GM12878 (cell line): ENCODE measurements around the gene SCGB3A2. TPM values are rescaled to one million over a fixed set of nuclear protein-coding genes. Genes with fewer than 3 reads are reported as not detected.

Experiments used
- ATAC-seq: fragments of 200-7000 bp; cut with Tn5 transposase; 3 replicates; pipeline ENCODE4 v1.9.1; 2020; ENCODE audit warnings: mild to moderate bottlenecking, moderate library complexity
- BruUV-seq: library from RNA; stranded (reverse); fragments of 400-500 nt; replicated peaks from 2 replicates; lab custom pipeline; 2021; lab: Mats Ljungman, UMichigan
- CTCF ChIA-PET: fragments of 300-600 bp; sonication (Branson Sonifier 250); formaldehyde crosslinking; extraction: SDS; loops from one replicate; lab custom pipeline; 2021; ENCODE audit warnings: inconsistent platforms; lab: Yijun Ruan, JAX
- POLR2A ChIA-PET: fragments of 350-600 bp; formaldehyde crosslinking; extraction: SDS; loops from one replicate; lab custom pipeline; 2021; ENCODE audit warnings: inconsistent platforms; lab: Charles Lee
- RAD21 ChIA-PET: fragments of 300-600 bp; sonication (Branson Sonifier 250); formaldehyde crosslinking; loops from one replicate; lab custom pipeline; 2023; ENCODE audit warnings: antibody characterized with exemption; ENCODE audit not compliant: unreplicated experiment; lab: Charles Lee
- SMC1A ChIA-PET: fragments of 300-600 bp; sonication (Branson Sonifier 250); formaldehyde crosslinking; loops from one replicate; lab custom pipeline; 2023; ENCODE audit not compliant: unreplicated experiment, uncharacterized antibody; lab: Charles Lee
- DNase-seq: peaks from one replicate; pipeline ENCODE4 v3.0.0-alpha.2; 2011; ENCODE audit warnings: low read depth, low spot score
- FAIRE-seq: peaks from 3 replicates; lab custom pipeline; 2011; peaks lifted over from hg19 to GRCh38; lab: Jason Lieb, UNC
- H2AFZ ChIP-seq: 2 replicates; pipeline ENCODE4 v1.6.0; 2011; ENCODE audit warnings: low read depth, low read length, control low read depth; ENCODE audit not compliant: control insufficient read depth
- H3K27ac ChIP-seq: 2 replicates; pipeline ENCODE4 v1.5.1; 2011; ENCODE audit warnings: control low read depth; ENCODE audit not compliant: control insufficient read depth, insufficient read depth
- H3K27me3 ChIP-seq, 2 experiments: replicated peaks in 1 of 2; 2 replicates each; pipeline versions ENCODE4 v1.6.0 to v1.6.1; 2011; ENCODE audit warnings: low read length in 1 of 2; ENCODE audit not compliant: control insufficient read depth in 2 of 2, insufficient read depth in 2 of 2
- H3K36me3 ChIP-seq, 2 experiments: 2 replicates each; pipeline ENCODE4 v1.5.1; 2011; ENCODE audit warnings: low read length in 1 of 2; ENCODE audit not compliant: control insufficient read depth in 2 of 2, insufficient read depth in 2 of 2
- H3K4me1 ChIP-seq: 2 replicates; pipeline ENCODE4 v1.6.1; 2011; ENCODE audit warnings: mild to moderate bottlenecking, low read length, moderate library complexity, mixed read lengths; ENCODE audit not compliant: control insufficient read depth, insufficient read depth
- H3K4me2 ChIP-seq: 2 replicates; pipeline ENCODE4 v1.6.0; 2011; ENCODE audit warnings: control low read depth; ENCODE audit not compliant: control insufficient read depth, insufficient read depth
- H3K4me3 ChIP-seq: fragments of 200-600 bp; sonication (generic); 2 replicates; pipeline ENCODE4 v1.5.1; 2016
- H3K79me2 ChIP-seq: 2 replicates; pipeline ENCODE4 v1.6.0; 2011; ENCODE audit warnings: low read length; ENCODE audit not compliant: control insufficient read depth, insufficient read depth
- H3K9ac ChIP-seq: 2 replicates; pipeline ENCODE4 v1.8.0; 2011; ENCODE audit warnings: low read length, control low read depth, mixed read lengths; ENCODE audit not compliant: control insufficient read depth, insufficient read depth
- H3K9me3 ChIP-seq: replicated peaks from 3 replicates; pipeline ENCODE4 v1.5.1; 2011; ENCODE audit warnings: mild to moderate bottlenecking, low read length; ENCODE audit not compliant: control insufficient read depth, insufficient read depth
- H4K20me1 ChIP-seq: 2 replicates; pipeline ENCODE4 v1.6.0; 2011; ENCODE audit not compliant: control insufficient read depth, insufficient read depth
- ATF2 ChIP-seq: IDR thresholded peaks from 2 replicates; pipeline ENCODE4 v1.6.1; 2012; ENCODE audit warnings: low read length, inconsistent platforms
- ATF3 ChIP-seq: IDR thresholded peaks from 2 replicates; pipeline ENCODE4 v1.6.1; 2011; ENCODE audit warnings: low read depth, mild to moderate bottlenecking, low read length, moderate library complexity, borderline replicate concordance; ENCODE audit errors: extremely low read depth
- CBFB ChIP-seq: IDR thresholded peaks from 2 replicates; pipeline ENCODE4 v1.6.1; 2016; ENCODE audit warnings: antibody characterized with exemption, low read depth
- CHD4 ChIP-seq: fragments of 200-600 bp; sonication (generic); IDR thresholded peaks from 2 replicates; pipeline ENCODE4 v1.6.1; 2016; ENCODE audit warnings: mild to moderate bottlenecking
- E2F4 ChIP-seq: IDR thresholded peaks from 2 replicates; pipeline ENCODE4 v1.6.1; 2012; ENCODE audit warnings: low read depth, low read length, improper control_type of control experiment
- GATAD2B ChIP-seq: fragments of 450-650 bp; conservative IDR thresholded peaks from 2 replicates; pipeline ENCODE4 v1.6.1; 2017; ENCODE audit warnings: low read depth, mild to moderate bottlenecking, moderate library complexity
- IRF5 ChIP-seq: fragments of 450-650 bp; IDR thresholded peaks from 2 replicates; pipeline ENCODE4 v1.6.1; 2017; ENCODE audit warnings: borderline replicate concordance
- MLLT1 ChIP-seq: fragments of 450-650 bp; IDR thresholded peaks from 2 replicates; pipeline ENCODE4 v1.6.1; 2016; ENCODE audit warnings: mild to moderate bottlenecking
- MYB ChIP-seq: fragments of 150-350 bp; IDR thresholded peaks from 2 replicates; pipeline ENCODE4 v1.6.1; 2014; ENCODE audit warnings: mild to moderate bottlenecking, low read depth, low read length, borderline replicate concordance
- NFXL1 ChIP-seq: fragments of 450-650 bp; IDR thresholded peaks from 2 replicates; pipeline ENCODE4 v1.6.1; 2017; ENCODE audit warnings: antibody characterized with exemption, mild to moderate bottlenecking, borderline replicate concordance
- RB1 ChIP-seq: fragments of 450-650 bp; formaldehyde crosslinking; IDR thresholded peaks from 2 replicates; pipeline ENCODE4 v1.6.1; 2017; ENCODE audit warnings: mild to moderate bottlenecking, borderline replicate concordance
- SRF ChIP-seq, 2 experiments: IDR thresholded peaks; 2 replicates each; pipeline ENCODE4 v1.6.1; 2011; ENCODE audit warnings: low read depth in 2 of 2, low read length in 2 of 2, mild to moderate bottlenecking in 1 of 2, moderate library complexity in 1 of 2
- TCF3 ChIP-seq: IDR thresholded peaks from 2 replicates; pipeline ENCODE4 v1.6.1; 2012; ENCODE audit warnings: low read depth, mild to moderate bottlenecking, low read length, borderline replicate concordance; ENCODE audit not compliant: insufficient read depth
- ZBTB11 ChIP-seq: fragments of 450-650 bp; formaldehyde crosslinking; IDR thresholded peaks from 2 replicates; pipeline ENCODE4 v1.5.0; 2022; ENCODE audit warnings: mild to moderate bottlenecking, missing genetic modification characterization
- WGBS: methylation state at CpG from one replicate; pipeline ENCODE4 v1.1.6; 2016; ENCODE audit warnings: low lambda C conversion rate; ENCODE audit not compliant: insufficient replicate concordance, insufficient coverage; ENCODE audit errors: missing lambda C conversion rate; 5-methylcytosine and 5-hydroxymethylcytosine counted together
- in situ Hi-C: fragments of 300-500 bp; cut with MboI; formaldehyde crosslinking; loops from 9 replicates; pipeline ENCODE4 v1.14.3; 2018; ENCODE audit warnings: mixed read lengths
- intact Hi-C: fragments of 100-400 bp; cut with micrococcal nuclease; formaldehyde crosslinking; loops from one replicate; pipeline ENCODE4 v1.14.2; 2022; ENCODE audit not compliant: unreplicated experiment
- polyA plus RNA-seq, 11 experiments: library from polyadenylated mRNA; depleted of rRNA in 4 of 11; unstranded in 6 of 11; stranded (reverse) in 5 of 11; fragments of >200 nt; fragmentation: Nextera tagmentation in 4 of 11; fragmentation: Illumina TruSeq in 1 of 11; extraction: Ambion mirVana in 4 of 11; extraction: Trizol in 1 of 11; gene quantifications; 1 replicate in 1 of 11; 2 replicates in 10 of 11; pipeline versions ENCODE4 v1.2.1 to v1.2.3, GENCODE V29; 2011 to 2016; ENCODE audit warnings: inconsistent platforms in 2 of 11, missing spikeins in 2 of 11, low read depth in 1 of 11
- total RNA-seq, 4 experiments: library from RNA; depleted of rRNA in 3 of 4; stranded (reverse); fragments of >200 nt in 3 of 4; fragmentation: Illumina TruSeq in 1 of 4; extraction: Trizol in 1 of 4; gene quantifications; 2 replicates each; pipeline versions ENCODE4 v1.2.1 to v1.2.3, GENCODE V29; 2013 to 2021

SCGB3A2 gene
- total and polyA plus RNA-seq, 10 of the 15 experiments (the other 5 are each of a cell fraction or from before 2014, with no cell fraction given): 0.24 TPM; not detected in 9

- Histone ChIP-seq H3K9me3 (no peaks in the 10 kb centered on the region), H3K36me3 (no peaks in the 10 kb centered on the region), H3K27ac (no peak overlapping the region), H3K4me1 (no peaks in the 10 kb centered on the region)
- no peak for ATAC-seq
- ChIA-PET POLR2A (no interaction called here), SMC1A (no interaction called here)
- intact Hi-C loops: no loop called here
- no peak for DNase-seq
- no peak for TF ChIP-seq ATF2
- TF ChIP-seq SRF (IDR thresholded peaks at IDR 0.05; ENCODE audit: low read depth in 2 of 2, low read length in 2 of 2): no peak
- no peak for TF ChIP-seq CBFB
- no peak for TF ChIP-seq MLLT1
- no peak for TF ChIP-seq ZBTB11
- no peak for TF ChIP-seq GATAD2B
- no peak for TF ChIP-seq IRF5
- no peak for TF ChIP-seq CHD4
- no peak for TF ChIP-seq ATF3
- TF ChIP-seq TCF3: no peak
- no peak for TF ChIP-seq RB1
- TF ChIP-seq MYB: no peak
- TF ChIP-seq E2F4: no peak
- no peak for TF ChIP-seq NFXL1
- TF ChIP-seq, all 136 proteins: peak for 0
- 18% methylated on average over 6 of the region's 6 CpGs for WGBS
- Histone ChIP-seq H3K79me2 (no peaks in the 10 kb centered on the region), H3K4me2 (no peak overlapping the region), H4K20me1 (no peaks in the 10 kb centered on the region), H3K4me3 (no peak overlapping the region), H3K9ac (no peak overlapping the region), H2AFZ (no peak overlapping the region), H3K27me3 (peaks cover 0 to under 1% of the 10 kb centered on the region in 2 experiments; a peak in 1 of 4 replicates)
- in situ Hi-C loops: no loop called here
- CTCF ChIA-PET: interaction anchor here (0.5 to 1.1 kb wide), 2 partner anchors 25 to 361 kb away, joined by 3 read pairs; no protein-coding TSS in a partner anchor
- no TSS peak for BruUV-seq
- RAD21 ChIA-PET: no interaction called here
- no peak for FAIRE-seq
Observed at GRCh38 chr5:147882586-147883313, 4.2 kb downstream of the SCGB3A2 start.
